ENCODE data around the gene CHRNA1. TPM values are rescaled to one million over a fixed set of nuclear protein-coding genes. Genes with fewer than 3 reads are reported as not detected.

The CHRNA1 gene
- total and polyA plus RNA-seq, 4 donors, result not detected

- Histone ChIP-seq H3K4me1 (ENCODE audit: control insufficient read depth in 4 of 4, insufficient read depth in 4 of 4, low read length in 3 of 4) (no peaks in the 10 kb centered on the region), H3K36me3 (ENCODE audit: control insufficient read depth in 4 of 4, insufficient read depth in 3 of 4, low read depth in 1 of 4, low read length in 3 of 4) (no peaks in the 10 kb centered on the region), H3K4me3 (ENCODE audit: low read depth in 1 of 3, low read length in 3 of 3) (no peak overlapping the region), H3K9me3 (ENCODE audit: control insufficient read depth in 4 of 4, low read length in 3 of 4) (no peaks in the 10 kb centered on the region), H3K27me3 (ENCODE audit: control insufficient read depth in 4 of 4, insufficient read depth in 4 of 4, low read length in 3 of 4) (no peaks in the 10 kb centered on the region), H3K27ac (ENCODE audit: low read depth in 1 of 2, low read length in 2 of 2) (no peak overlapping the region), H3K9ac (ENCODE audit: low read depth in 1 of 2, low read length in 2 of 2) (no peak overlapping the region)
- DNase-seq (ENCODE audit: low spot score), result no peak
- TF ChIP-seq RAD21 (IDR thresholded peaks at IDR 0.05) (no peak), REST (IDR thresholded peaks at IDR 0.05) (no peak), FOXA1 (IDR thresholded peaks at IDR 0.05) (no peak), HNF4A (conservative IDR thresholded peaks at IDR 0.05) (no peak), RXRA (IDR thresholded peaks at IDR 0.05) (no peak), FOXA2 (IDR thresholded peaks at IDR 0.05) (no peak), SP1 (IDR thresholded peaks at IDR 0.05) (no peak), YY1 (IDR thresholded peaks at IDR 0.05) (no peak), GABPA (IDR thresholded peaks at IDR 0.05 in 1 of 2, conservative IDR thresholded peaks at IDR 0.05 in 1 of 2) (no peak), ATF3 (IDR thresholded peaks at IDR 0.05) (no peak), MAX (IDR thresholded peaks at IDR 0.05) (no peak), JUND (IDR thresholded peaks at IDR 0.05) (no peak), NR2F2 (IDR thresholded peaks at IDR 0.05) (no peak), CTCF (IDR thresholded peaks at IDR 0.05; ENCODE audit: low read depth, low read length, missing input control) (no peak), TAF1 (conservative IDR thresholded peaks at IDR 0.05) (no peak), ZBTB33 (IDR thresholded peaks at IDR 0.05) (no peak), HNF4G (IDR thresholded peaks at IDR 0.05) (no peak), EGR1 (IDR thresholded peaks at IDR 0.05; ENCODE audit: low read depth in 2 of 2) (no peak)
- 87% methylated on average over 5 of the region's 5 CpGs for WGBS
Measured at GRCh38 chr2:174780191-174780840, 16.0 kb upstream of the CHRNA1 start.
